IPS-NIHi7 (cell line): ENCODE results near the gene TMEM229B.

Source experiments
- DNase-seq: peaks from one replicate; pipeline ENCODE4 v3.0.0; 2012; ENCODE audit warnings: mixed read lengths; ENCODE audit errors: extremely low spot score

The TMEM229B gene

DNA sequence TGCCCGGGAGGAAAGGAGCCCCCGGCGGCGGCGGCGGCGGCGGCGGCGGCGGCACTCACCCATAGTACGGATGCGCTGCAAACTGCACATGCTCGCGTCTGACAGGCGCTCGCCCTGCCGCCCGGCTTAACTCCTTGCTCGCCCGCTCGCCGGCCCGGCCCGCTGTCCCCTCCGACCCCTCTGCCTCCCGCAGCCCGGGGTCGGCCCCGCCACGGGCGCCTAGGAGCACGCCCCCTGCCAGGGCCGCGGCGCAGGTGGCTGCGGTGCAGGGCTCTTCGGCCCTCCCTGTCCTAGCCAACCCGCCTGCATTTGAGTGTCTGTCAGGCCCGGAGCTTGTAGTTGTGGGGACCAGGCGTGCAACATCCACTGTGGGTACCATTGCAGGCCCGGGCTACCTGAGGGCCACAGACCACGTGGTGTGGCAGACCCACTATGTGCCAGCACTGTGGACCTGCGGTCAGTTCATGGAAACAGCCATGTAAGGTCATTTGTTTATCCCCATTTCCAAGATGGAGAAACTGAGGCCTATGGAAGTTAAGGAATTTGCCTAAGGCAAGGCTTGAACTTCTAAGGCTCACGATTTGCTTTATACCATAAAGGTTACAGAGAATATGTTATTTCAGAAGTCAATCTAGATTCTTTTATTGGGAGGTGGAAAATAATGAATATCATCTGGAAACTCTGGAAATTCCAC is 27.0 kb upstream of the TMEM229B start:
- peak; percentile 44 for DNase-seq

DNA sequence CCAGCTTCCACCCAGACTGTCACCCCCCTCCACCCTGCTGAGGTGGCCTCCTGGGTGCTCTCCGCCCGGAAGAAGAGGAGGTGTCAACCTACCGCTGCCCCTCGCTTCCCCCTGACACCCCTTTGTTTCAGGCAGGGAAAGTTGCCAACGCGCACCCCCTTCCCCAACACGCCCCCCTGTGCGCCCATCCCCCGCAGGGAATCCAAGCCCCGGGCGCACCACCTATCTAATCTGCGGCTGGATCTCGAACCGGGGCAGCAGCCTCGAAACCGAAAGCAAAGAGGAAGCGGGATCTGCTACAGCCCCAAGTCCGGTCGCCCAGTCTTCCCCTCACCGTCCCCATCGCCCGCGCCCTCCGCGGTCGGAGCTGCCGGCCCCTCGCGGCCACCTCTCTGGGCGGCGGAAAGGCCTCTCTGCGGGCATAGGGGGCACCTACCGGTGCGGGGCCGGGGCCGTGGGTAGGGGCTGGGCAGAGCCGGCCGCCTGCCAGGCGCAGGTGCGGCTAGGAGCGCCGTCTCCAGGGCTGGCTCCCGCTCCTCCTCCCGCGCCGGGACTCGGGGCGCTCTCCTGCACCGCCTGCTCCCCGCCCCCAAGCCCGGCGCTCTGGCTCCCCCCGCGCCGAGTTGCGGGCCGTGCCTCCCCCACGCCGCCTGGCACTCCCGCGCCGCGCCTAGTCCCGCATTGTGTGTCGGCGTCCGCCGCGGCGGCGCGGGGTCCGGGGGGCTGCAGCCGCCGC is 26.3 kb upstream of the TMEM229B start:
- DNase-seq: peak; percentile 42

DNA sequence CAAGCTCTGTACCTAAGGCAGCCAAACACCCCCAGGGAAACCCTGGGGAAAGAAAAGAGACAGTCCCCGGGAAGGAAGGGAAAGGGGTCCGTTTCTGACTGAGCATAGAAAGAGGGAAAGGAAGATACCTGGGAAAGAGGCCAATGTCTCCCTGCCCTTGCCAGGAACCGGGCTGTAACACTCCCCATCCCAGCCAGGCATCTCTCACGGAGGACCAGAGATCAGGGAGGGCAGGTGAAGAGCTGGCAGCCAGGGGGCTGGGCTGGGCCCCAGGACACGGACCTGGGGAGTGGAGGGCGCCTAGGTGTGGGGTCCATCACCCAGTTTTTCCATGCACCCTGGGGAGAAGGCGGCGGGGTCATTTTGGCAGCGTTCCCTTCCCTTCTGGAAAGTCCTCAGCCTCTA is 25.7 kb upstream of the TMEM229B start:
- DNase-seq: peak; percentile 28

DNA sequence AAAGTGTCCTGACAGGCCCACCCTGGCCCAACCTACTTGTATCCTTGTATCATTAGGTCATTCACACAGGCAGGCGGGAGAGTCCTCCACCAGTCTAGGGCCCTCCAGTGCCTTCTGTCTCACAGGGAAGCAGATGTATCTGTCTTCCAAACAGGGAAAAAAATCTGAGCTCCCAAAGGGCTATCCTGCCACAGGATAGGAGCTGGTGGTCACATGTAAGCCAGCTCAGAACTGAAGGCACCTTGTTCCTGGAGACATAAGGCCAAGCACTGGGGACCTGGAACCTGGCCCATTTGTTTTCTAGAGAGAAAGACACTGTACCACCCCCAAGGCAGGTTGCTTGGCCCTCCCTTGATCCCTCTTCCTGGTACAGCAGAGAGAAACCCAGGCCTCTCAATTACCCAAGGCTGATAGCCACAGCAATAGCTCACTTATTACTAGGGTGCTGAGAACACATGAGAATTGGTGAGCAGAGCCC is 25.1 kb upstream of the TMEM229B start:
- DNase-seq: no peak

DNA sequence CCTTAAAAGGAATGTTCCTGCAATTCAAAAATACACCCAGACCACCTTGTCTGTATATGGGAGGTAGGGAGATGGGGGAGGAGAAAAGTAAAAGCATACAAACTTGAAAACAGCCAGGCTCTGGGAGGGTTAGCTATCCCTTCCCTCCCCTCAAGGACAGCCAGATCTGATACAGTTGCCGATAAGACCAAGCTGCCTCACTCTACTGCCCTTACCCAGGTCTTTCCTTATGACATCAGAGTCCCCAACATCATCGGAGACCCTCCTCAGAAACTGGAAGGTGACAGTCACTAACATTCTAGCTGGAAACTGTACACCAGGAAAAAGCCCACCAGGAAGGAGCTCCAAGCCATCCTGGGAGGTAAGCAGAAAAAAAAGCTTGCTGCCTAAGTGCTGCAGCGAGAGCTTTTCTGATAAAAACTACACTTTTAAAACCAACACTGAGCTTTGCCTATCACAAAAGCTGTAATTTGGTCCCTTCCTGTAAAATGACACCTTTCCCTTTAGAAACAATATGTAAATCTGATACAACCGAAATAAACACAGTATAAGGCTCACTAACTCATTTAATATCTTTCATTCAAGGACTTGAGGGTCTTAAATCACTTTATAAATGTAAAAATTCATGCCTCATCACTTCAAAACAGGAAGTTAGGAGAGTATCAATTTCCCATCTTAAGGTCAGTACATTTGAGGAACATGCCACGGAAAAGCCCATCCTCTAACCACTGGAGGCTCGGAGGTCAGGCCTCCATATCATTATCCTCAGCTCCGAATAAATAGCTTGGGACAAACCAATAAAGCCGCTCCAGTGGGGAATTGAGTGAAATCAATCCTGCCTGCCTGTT is 24.2 kb upstream of the TMEM229B start:
- no peak for DNase-seq

DNA sequence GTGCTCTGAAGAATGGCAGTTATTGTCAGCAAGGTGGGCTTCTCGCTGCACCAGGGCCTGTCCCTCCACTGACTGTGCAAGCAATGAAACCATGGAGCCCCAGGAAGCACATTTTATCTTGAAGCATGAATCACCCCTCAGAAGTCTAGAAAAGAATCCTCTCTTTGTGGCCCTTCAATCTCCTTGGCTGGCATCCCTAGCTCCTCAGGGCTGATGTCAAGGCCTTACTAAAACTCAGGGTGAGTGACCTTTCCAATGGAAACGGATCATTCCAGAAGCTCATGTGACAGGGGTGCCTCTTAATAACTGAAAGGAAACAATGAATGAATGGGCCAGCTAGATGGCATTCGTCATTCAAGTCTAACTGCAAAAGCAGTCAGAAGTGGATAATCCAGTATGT is 22.3 kb upstream of the TMEM229B start:
- no peak for DNase-seq

DNA sequence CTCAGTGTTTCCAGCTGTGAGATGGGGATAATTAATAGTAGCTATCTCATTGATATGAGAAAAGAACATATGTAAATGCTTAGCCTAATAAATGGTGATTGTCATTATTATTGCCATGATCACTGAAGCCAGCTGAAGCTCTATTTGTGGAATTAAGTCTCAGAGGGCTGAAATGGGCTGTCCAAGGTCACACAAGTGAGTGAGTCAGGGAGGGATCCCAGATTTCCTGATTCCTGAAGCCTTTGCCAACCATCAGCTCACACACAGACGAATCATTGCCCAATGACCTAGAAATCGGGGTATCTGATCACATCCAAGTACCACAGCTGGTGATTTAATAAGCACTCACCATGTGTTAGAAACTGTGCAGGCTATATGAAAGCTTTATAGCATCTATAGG is 21.6 kb upstream of the TMEM229B start:
- no peak for DNase-seq

DNA sequence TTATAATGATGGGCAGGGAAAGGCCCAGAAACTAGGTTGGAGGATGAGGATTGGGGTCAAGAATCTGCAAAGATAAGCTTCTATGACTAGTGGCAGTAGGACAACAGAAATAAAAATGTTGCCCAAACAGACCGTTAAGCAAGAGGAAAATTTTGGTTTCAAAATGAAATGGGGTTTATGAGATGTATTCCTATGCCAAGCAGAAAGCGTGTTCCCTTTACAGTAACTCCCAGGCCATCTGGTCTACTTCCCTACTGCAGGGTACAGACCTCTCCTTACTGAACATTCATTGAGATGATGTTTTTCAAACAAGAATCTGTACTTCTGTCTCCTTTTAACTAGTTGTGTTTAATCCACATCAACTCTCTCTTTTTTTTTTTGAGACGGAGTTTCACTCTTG is 20.4 kb upstream of the TMEM229B start:
- no peak for DNase-seq

DNA sequence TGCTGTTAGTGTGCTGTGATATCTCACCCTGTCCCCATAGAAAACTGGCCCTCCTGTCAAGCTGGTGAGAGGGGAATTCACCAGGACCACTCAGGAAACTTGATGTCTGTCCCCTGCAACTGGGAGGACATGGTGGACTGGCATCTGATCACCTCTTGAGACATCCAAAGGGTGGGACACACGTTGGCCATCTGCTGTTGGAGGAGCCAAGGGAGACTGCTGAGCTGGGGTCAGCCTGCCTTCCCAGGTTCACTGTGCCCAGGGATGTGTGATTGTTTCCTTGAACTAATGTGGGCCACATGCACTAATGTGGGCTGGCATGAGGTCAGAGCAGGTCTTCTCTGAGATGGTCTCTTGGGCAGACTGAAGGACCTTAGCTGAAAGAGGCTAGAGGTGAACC is 16.7 kb upstream of the TMEM229B start:
- no peak for DNase-seq

DNA sequence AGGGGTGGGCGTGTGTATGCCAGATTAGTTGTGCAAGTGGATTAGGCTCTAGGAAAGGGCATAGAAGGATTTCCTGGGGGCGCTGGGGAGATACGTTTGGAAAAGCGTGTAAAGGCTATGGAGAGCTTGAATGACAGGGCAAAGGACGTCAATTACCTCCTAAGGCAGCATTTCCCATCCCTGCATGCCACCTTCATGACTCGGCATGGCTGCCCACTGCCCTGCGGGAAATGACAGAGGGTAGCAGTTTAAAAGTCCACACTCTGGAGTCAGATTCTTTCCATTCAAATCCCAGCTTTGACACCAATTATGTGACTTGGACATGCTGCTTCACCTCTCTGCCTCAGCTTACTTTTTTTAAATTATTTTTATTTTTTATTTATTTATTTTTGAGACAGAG is 14.8 kb upstream of the TMEM229B start:
- DNase-seq: no peak

DNA sequence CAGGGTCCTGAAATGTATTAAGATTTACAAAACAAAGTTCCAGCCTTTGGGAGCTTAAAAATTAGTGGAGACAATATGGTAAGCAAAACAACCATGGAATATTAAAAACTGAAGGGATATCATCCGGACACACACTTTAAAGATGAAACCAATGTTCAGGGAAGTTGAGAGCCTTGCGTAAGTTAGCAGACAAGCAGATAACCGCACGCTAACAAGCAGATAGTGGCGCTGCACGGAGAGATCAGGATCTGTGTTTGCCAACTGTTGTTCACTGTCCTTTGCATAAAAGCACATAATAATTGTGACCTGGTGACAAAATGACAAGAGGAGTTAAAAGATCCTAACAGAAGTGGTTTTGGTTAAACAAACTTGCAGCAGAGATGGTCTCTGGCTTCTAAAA is 14.3 kb upstream of the TMEM229B start:
- DNase-seq: no peak

DNA sequence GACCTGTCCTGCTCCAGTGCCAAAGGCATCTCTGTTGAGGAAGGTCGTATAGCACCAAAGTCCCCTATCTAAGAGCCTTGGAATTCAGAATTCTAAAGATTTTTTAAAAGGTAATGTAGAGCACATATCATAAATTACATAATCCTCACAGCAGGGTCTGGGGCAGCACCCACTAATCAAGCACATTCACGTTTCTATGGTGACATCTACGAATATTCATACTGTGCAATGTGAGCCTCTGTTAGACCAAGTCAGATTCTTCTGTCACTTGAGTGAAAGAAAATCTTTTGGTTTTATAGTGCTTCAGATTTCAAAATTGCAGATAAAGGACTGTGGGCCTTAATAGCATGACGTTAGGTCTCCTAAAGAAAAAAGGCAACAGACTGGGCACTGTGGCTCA is 13.1 kb upstream of the TMEM229B start:
- no peak for DNase-seq

DNA sequence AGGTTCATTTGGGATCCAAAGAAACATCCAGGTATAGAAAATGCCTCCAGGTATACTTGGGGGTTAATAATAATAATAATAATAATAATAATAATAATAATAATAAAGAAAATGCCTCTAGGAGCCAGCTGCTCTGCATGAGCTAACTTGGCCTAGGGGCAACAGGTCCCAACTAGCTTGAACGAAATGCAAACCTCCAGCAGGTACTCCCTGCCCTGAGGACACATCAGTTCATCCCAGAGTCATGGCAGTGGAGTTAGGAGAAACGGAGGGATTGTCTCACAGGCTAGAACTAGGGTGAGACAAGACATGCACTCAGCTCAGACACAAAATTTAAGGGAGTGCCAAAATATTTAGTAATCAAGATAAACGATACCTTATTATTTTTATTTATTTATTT is 12.5 kb upstream of the TMEM229B start:
- no peak for DNase-seq

DNA sequence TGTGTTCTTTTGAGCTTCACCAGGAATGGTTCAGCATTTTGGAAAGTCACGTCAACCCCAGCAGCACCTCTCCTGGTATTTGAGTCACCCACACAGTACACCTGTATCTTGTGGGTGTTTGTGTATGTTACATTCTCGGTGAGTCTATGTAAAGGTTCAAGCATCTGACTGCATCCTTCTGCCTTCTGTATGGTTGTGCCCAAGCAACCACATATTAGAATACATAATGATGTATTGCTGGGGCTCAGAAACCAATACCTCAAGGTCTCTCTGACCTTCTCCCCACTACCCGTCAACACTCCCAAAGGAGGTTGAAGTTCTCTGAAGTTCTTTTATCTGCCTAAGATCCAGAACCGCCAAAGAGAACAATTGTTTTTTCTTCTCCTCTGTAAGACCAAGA is 9.2 kb upstream of the TMEM229B start:
- DNase-seq: no peak

DNA sequence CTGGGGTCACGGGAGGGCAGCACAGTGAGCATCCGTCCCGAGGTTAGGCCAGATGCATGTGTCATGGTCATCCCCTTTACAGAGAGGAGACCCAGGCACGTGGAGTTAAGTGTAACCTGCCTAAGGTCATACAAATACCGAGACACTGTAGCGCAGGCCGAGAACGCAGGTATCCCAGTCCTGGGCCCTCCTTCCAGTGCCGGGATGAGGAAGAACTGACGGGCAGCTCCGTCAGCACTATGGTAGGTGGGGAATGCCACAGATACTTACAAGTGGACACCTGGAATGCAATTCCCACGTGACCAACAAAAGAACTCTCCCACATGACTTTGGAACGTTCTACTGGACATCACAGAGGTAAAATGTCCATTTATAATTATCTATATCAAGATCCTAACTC is 8.7 kb upstream of the TMEM229B start:
- DNase-seq: no peak

DNA sequence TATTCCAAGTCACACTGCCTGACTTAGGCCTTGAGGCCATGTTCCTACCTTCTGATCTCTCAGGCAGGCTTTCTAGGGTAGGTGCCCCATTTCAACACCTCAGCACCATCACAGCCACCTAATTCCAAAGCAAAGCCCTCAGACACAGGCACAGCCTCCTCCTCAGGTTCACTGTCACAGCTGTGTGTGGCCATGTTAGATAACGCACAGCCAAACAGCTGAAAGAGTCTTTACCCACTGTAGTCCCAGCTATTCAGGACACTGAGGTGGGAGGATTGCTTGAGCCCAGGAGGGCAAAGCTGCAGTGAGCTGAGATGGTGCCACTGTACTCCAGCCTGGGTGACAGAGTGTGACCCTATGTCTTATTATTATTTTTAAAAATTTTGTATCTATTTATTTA is 7.3 kb upstream of the TMEM229B start:
- no peak for DNase-seq

DNA sequence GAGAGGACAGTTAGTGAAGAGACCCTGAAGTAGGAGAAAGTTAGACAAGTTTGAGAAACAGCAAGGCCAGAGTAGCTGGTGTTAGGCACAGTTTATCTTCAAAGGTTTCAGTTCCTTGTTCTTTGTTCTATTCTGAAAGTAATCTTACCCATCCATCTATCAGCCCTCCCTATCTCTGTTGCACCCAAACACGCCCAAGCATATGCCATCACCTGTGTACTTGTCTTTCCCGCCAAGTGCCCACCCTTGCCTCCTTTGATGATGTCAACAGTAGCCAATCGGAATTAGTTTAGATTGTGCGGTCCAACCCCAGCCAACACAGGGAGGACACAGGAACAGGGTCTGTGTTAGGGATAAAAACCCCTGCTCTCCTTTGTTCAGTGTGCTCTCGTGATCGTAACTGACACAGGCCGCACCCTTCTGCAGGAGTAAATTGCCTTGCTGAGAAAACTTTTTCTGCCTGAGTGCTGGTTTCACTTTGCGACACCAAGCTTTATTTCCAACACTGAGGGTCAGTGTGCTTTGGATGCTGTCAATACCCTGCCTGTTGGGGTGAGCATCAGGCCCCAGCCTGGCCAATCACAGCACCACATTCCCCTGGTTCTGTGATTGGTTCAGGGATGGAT is 4.7 kb upstream of the TMEM229B start:
- DNase-seq: no peak

DNA sequence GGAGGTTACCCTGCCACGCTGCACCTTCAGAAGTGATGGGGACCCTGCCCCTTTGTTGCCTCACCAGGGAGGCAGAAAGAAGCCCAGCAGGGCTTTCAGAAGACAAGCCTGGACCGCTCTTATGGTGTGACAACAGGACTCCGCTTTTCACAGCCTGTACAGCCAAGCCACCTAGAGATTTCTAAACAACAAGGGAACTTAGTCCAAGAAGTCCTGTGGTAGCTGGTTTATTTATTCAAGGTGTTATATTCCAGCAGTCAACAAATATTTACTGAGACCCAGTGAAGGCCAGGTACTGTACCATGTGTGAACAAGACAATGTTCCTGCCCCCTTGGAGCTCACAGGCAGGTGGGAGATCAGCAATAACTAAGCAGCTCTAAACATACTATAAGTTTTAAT is 4.0 kb upstream of the TMEM229B start:
- DNase-seq: no peak

DNA sequence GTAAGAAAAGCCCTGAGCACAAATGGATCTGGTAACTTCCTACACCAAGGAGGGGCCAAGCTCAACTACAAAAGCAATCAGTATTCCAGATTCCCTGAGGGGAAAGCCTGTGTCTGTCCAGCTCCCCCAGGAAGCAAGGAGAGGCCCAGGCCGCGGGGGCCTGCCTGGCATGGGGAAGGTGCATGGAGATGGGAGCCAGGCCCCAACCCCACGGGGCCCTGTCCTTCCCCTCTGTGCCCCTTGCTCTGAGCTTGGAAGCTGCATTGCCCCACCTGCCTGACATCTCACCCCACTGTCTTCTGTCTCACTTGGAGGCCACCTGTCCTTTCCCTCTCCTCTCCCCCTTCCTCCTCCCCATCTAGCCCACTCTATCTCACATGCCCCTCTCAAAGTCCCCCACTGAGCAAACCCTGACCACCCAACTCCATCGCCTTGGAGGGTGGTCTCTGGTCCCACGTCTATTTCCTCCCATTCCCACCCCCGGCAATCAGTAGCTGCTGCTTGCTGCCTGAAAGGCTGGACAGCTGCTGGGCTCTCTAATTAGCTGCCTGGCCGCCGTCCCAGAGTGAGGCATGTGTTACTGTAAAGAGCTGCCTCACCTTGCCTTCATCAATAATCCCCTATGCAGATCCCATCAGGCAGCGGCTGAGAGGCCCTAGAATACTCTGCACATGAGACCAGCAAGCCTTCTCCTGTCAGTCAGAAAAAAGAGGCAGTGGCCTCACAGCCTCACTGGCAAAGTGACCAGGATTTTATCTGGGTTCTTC is 3.4 kb upstream of the TMEM229B start:
- DNase-seq: peak; percentile 71

DNA sequence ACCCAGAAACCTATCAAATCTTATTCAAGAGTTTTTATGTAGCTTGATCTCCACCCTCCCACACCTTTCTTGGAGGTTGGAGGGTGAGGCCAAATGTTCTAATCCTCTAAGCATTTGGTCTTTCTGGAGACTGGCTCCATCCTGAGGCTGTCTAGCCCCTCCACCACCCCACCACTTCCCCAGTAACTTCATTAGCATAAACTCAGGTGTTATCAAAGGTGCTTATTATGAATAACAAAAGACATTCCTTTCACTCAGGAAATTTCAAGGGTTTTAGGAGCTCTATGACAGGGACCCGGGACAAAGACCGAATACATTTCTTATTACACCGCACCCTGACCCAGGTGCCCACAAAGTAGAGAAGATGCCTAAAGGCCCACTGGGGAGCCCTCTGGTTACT is 2.8 kb upstream of the TMEM229B start:
- DNase-seq: no peak

DNA sequence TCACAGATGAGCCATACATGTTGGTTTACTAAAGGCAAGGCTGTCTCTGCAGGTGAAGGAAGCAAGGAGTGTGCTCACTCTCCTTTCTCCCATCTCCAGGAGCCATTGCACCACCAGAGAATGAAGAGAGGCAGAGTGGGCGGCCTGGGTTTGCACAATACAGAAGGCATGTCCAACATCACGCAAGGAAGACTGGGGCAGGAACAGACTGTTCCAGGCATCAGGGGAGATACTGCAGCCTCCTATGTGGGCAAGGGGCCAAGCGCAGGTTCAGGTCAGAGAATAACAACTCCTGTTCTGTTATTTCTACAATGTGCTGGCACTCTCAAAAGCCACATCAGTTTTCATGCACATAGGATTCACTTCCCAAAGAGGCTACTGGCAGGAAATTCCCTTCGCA is 1.7 kb upstream of the TMEM229B start:
- no peak for DNase-seq
